GM23248 (cell line): Measurements from ENCODE around the gene MFRP. TPM values are rescaled to one million over a fixed set of nuclear protein-coding genes. Genes with fewer than 3 reads are reported as not detected.
A peak's percentile ranks its signal among the peaks of the same experiment; 100 is the strongest.

ENCODE experiments used
- DNase-seq: peaks from one replicate; pipeline ENCODE4 v3.0.0-alpha.2; 2015
- H2AFZ ChIP-seq: fragments of 200-600 bp; sonication (generic); 2 replicates; pipeline ENCODE4 v1.6.1; 2016; ENCODE audit warnings: antibody characterized with exemption
- H3F3A ChIP-seq: fragments of 200-600 bp; sonication (generic); 2 replicates; pipeline ENCODE4 v1.6.1; 2016; ENCODE audit warnings: mild to moderate bottlenecking, antibody characterized with exemption, mixed run types; ENCODE audit not compliant: insufficient read depth
- H3K27ac ChIP-seq: fragments of 200-600 bp; sonication (generic); 2 replicates; pipeline ENCODE4 v1.5.1; 2016; ENCODE audit warnings: mild to moderate bottlenecking
- H3K27me3 ChIP-seq: fragments of 200-600 bp; sonication (generic); replicated peaks from 2 replicates; pipeline ENCODE4 v1.6.1; 2016; ENCODE audit warnings: mild to moderate bottlenecking; ENCODE audit not compliant: insufficient read depth
- H3K36me3 ChIP-seq: fragments of 200-600 bp; sonication (generic); 2 replicates; pipeline ENCODE4 v1.6.1; 2016; ENCODE audit warnings: low read depth, mild to moderate bottlenecking
- H3K4me1 ChIP-seq: fragments of 200-600 bp; sonication (generic); 2 replicates; pipeline ENCODE4 v1.6.1; 2016; ENCODE audit warnings: mild to moderate bottlenecking; ENCODE audit not compliant: insufficient read depth
- H3K4me2 ChIP-seq: fragments of 200-600 bp; sonication (generic); one replicate; pipeline ENCODE4 v1.6.1; 2016; ENCODE audit warnings: mild to moderate bottlenecking; ENCODE audit not compliant: unreplicated experiment
- H3K4me3 ChIP-seq: fragments of 200-600 bp; sonication (generic); 2 replicates; pipeline ENCODE4 v1.5.1; 2016; ENCODE audit warnings: mild to moderate bottlenecking
- H3K79me2 ChIP-seq: fragments of 200-600 bp; sonication (generic); 2 replicates; pipeline ENCODE4 v1.6.1; 2016; ENCODE audit warnings: mild to moderate bottlenecking; ENCODE audit not compliant: insufficient read depth
- H3K9ac ChIP-seq: fragments of 200-600 bp; sonication (generic); 2 replicates; pipeline ENCODE4 v1.6.1; 2016; ENCODE audit warnings: mild to moderate bottlenecking
- H3K9me2 ChIP-seq: fragments of 200-600 bp; sonication (generic); 2 replicates; pipeline ENCODE4 v1.6.1; 2016; ENCODE audit warnings: mixed run types, mild to moderate bottlenecking, moderate library complexity; ENCODE audit not compliant: insufficient read depth
- H3K9me3 ChIP-seq: fragments of 200-600 bp; sonication (generic); one replicate; pipeline ENCODE4 v1.6.1; 2017; ENCODE audit warnings: low read depth
- H4K20me1 ChIP-seq: fragments of 200-600 bp; sonication (generic); 2 replicates; pipeline ENCODE4 v1.6.0; 2016; ENCODE audit not compliant: insufficient read depth
- EZH2 ChIP-seq: fragments of 200-600 bp; sonication (generic); IDR thresholded peaks from 2 replicates; pipeline ENCODE4 v1.6.1; 2018; ENCODE audit warnings: antibody characterized with exemption, mild to moderate bottlenecking; ENCODE audit not compliant: insufficient read depth, poor library complexity, severe bottlenecking
- EZH2phosphoT487 ChIP-seq: fragments of 200-600 bp; sonication (generic); IDR thresholded peaks from 2 replicates; pipeline ENCODE4 v1.6.1; 2018; ENCODE audit warnings: antibody characterized with exemption, moderate library complexity, mild to moderate bottlenecking, low read depth; ENCODE audit not compliant: insufficient read depth
- WGBS, 2 experiments: methylation state at CpG; one replicate each; pipeline ENCODE4 v1.1.6; 2015 to 2017; ENCODE audit warnings: low lambda C conversion rate in 2 of 2, low coverage in 1 of 2; ENCODE audit errors: missing lambda C conversion rate in 2 of 2; 5-methylcytosine and 5-hydroxymethylcytosine counted together
- in situ Hi-C: fragments of 300-500 bp; cut with MboI; formaldehyde crosslinking; loops from 2 replicates; pipeline ENCODE4 v1.15.0; 2020
- polyA plus RNA-seq: library from polyadenylated mRNA; unstranded; fragments of >200 nt; fragmentation: Nextera tagmentation; extraction: Ambion mirVana; gene quantifications from 2 replicates; pipeline ENCODE4 v1.2.1, GENCODE V29; 2016
- total RNA-seq: library from RNA; depleted of rRNA; stranded (reverse); fragments of >200 nt; shearing (Covaris generic); gene quantifications from 2 replicates; pipeline ENCODE4 v1.2.3, GENCODE V29; 2014

The MFRP gene
- total and polyA plus RNA-seq, 2 experiments from 2014 or later = not detected

DNA sequence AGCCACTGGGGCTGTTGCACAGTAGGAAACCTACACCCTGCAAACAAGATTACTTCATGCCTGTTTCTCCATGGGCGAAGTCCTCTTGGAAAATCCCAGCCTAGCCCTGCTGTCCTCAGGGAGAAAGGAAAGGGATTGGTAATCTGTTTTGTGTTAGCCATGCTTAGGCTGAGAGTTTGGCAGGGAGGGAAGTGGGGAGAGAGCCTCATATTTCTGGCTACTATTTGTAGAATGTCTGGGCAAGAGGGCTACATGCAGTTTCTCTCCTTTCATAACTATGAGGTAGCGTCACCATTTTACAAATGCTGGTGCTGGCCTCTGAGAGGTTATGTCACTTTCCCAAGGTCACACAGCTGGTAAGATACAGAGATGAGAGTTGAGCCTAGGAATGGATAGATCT is 737 bp upstream of the MFRP start:
- no peak overlapping the region for H2AFZ ChIP-seq
- H3K4me3 ChIP-seq = no peak overlapping the region
- H4K20me1 ChIP-seq = no peaks in the 10 kb centered on the region
- in situ Hi-C loops = no loop called here
- H3K79me2 ChIP-seq = no peaks in the 10 kb centered on the region
- H3K9me3 ChIP-seq = no peaks in the 10 kb centered on the region
- H3K27me3 ChIP-seq = peaks cover 8% of the 10 kb centered on the region; the same call in 1 of the 2 replicates
- no peaks in the 10 kb centered on the region for H3K9me2 ChIP-seq
- H3K4me1 ChIP-seq = peaks cover 12% of the 10 kb centered on the region
- 0 to 2% methylated on average over 2 of the region's 2 CpGs for WGBS, 2 experiments
- no peak overlapping the region for H3K9ac ChIP-seq
- no peak overlapping the region for H3K27ac ChIP-seq
- no peaks in the 10 kb centered on the region for H3K36me3 ChIP-seq
- peaks cover 9% of the 10 kb centered on the region; the same call in 1 of the 2 replicates for H3F3A ChIP-seq
- H3K4me2 ChIP-seq = no peak overlapping the region
- peak; percentile 70 for DNase-seq
- TF ChIP-seq EZH2 (no peak), EZH2phosphoT487 (no peak)

GRCh38 chr11:119345685-119346084 is 820 bp downstream of the MFRP start:
- Histone ChIP-seq H3K4me1 (peaks cover 12% of the 10 kb centered on the region), H4K20me1 (no peaks in the 10 kb centered on the region), H3K27ac (no peak overlapping the region), H3K4me3 (no peak overlapping the region), H3K36me3 (no peaks in the 10 kb centered on the region), H3F3A (peaks cover 9% of the 10 kb centered on the region; the same call in 1 of the 2 replicates), H3K4me2 (no peak overlapping the region), H3K27me3 (peaks cover 3% of the 10 kb centered on the region; the same call in 1 of the 2 replicates), H3K9ac (no peak overlapping the region), H3K9me2 (no peaks in the 10 kb centered on the region), H2AFZ (no peak overlapping the region), H3K79me2 (no peaks in the 10 kb centered on the region), H3K9me3 (no peaks in the 10 kb centered on the region)
- in situ Hi-C loops = no loop called here
- DNase-seq = no peak
- WGBS, 2 experiments = 69 to 72% methylated on average over 10 to 12 of the region's 12 CpGs
- TF ChIP-seq EZH2phosphoT487 (no peak), EZH2 (no peak)

DNA sequence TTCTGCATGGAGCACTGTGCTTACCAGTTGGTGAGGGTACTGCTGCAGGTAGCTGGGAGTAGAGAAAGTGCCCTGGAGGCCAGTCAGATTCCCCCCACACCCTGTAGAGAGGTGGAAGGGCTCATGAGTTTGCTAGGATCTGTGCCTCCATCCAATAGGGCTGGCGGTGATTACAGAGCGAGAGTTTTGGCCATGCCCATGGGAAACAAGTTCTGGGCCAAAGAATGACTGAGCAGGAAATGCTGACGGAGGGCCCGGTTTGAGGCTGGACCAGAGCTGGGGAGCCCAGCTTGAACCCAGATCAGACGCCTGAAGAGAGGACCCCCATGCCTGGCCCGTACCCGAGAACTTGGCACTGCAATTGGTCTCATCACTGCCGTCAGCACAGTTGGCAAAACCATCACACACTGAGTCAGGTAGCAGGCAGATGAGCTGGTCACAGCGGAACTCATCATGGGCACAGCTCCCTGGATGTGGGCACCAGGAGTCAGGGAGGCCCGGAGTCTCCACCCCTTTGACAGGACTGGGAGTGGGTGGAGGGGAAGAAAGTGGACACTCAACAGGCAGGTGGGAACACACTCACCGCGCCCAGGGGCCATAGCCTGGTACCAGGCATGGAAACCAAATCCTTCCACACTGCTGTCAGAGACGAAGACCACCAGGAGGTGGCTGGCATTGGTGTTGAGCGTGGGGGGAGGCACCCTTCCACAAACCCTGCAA is 2.1 kb downstream of the MFRP start:
- Histone ChIP-seq H2AFZ (no peak overlapping the region), H3K9me3 (no peaks in the 10 kb centered on the region), H3K4me2 (no peak overlapping the region), H3K9ac (no peak overlapping the region), H3K4me1 (peaks cover 12% of the 10 kb centered on the region), H3K4me3 (no peak overlapping the region), H3K27ac (no peak overlapping the region), H3K27me3 (no peaks in the 10 kb centered on the region), H3K9me2 (no peaks in the 10 kb centered on the region), H3K36me3 (no peaks in the 10 kb centered on the region), H3F3A (peaks cover 9% of the 10 kb centered on the region; the same call in 1 of the 2 replicates), H4K20me1 (no peaks in the 10 kb centered on the region), H3K79me2 (no peaks in the 10 kb centered on the region)
- in situ Hi-C loops = no loop called here
- no peak for TF ChIP-seq EZH2
- no peak for TF ChIP-seq EZH2phosphoT487
- WGBS, 2 experiments = 56% methylated on average over 14 of the region's 14 CpGs
- DNase-seq = peak; percentile 38

GRCh38 chr11:119343726-119344125 is 2.8 kb downstream of the MFRP start:
- Histone ChIP-seq H3K79me2 (no peaks in the 10 kb centered on the region), H3K9ac (no peak overlapping the region), H3K36me3 (no peaks in the 10 kb centered on the region), H3K27me3 (no peaks in the 10 kb centered on the region), H2AFZ (no peak overlapping the region), H3F3A (peaks cover 9% of the 10 kb centered on the region; the same call in 1 of the 2 replicates), H3K4me1 (peaks cover 13% of the 10 kb centered on the region), H3K9me3 (no peaks in the 10 kb centered on the region), H4K20me1 (no peaks in the 10 kb centered on the region), H3K27ac (no peak overlapping the region), H3K4me3 (no peak overlapping the region), H3K4me2 (no peak overlapping the region), H3K9me2 (no peaks in the 10 kb centered on the region)
- 88 to 90% methylated on average over 7 of the region's 7 CpGs for WGBS, 2 experiments
- no peak for TF ChIP-seq EZH2
- TF ChIP-seq EZH2phosphoT487 = no peak
- in situ Hi-C loops = no loop called here
- DNase-seq = no peak
